ENCODE measurements around the gene MOB3A. TPM values are rescaled to one million over a fixed set of nuclear protein-coding genes. Genes with fewer than 3 reads are reported as not detected.

Gene MOB3A
- total and polyA plus RNA-seq, 2 of the 13 experiments (the other 11 are each of a cell fraction or from before 2014, with no cell fraction given): 3.5 to 17.8 TPM

DNA sequence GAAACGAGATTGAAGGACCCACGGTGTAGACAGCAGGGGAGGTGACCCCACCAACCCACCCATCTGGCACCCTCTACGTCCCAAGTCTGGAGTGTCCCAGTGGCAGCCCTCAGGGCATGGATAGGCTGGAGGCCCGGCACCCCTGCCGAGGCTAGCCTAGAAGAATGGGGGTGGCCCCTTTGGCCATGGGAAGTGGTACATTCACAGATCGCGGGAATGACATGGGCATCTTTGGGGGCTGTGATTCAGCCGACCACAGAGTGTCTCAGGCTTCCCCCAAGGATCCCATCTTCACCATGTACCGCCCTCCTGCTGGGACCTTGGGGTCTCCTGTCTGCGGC lies 33.8 kb downstream of the MOB3A start (continued):
- TF ChIP-seq, protein P1, sequence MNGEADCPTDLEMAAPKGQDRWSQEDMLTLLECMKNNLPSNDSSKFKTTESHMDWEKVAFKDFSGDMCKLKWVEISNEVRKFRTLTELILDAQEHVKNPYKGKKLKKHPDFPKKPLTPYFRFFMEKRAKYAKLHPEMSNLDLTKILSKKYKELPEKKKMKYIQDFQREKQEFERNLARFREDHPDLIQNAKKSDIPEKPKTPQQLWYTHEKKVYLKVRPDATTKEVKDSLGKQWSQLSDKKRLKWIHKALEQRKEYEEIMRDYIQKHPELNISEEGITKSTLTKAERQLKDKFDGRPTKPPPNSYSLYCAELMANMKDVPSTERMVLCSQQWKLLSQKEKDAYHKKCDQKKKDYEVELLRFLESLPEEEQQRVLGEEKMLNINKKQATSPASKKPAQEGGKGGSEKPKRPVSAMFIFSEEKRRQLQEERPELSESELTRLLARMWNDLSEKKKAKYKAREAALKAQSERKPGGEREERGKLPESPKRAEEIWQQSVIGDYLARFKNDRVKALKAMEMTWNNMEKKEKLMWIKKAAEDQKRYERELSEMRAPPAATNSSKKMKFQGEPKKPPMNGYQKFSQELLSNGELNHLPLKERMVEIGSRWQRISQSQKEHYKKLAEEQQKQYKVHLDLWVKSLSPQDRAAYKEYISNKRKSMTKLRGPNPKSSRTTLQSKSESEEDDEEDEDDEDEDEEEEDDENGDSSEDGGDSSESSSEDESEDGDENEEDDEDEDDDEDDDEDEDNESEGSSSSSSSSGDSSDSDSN (CRISPR knock-in tag; IDR thresholded peaks at IDR 0.05): peak; percentile 6; the same call in 1 of the 2 replicates
- TF ChIP-seq MAFK (conservative IDR thresholded peaks at IDR 0.05 in 1 of 2, IDR thresholded peaks at IDR 0.05 in 1 of 2; ENCODE audit: low read length in 2 of 2): no peak
- TF ChIP-seq ZNF598 (CRISPR knock-in tag; IDR thresholded peaks at IDR 0.05; ENCODE audit: borderline replicate concordance): no peak
- TF ChIP-seq, protein P2, sequence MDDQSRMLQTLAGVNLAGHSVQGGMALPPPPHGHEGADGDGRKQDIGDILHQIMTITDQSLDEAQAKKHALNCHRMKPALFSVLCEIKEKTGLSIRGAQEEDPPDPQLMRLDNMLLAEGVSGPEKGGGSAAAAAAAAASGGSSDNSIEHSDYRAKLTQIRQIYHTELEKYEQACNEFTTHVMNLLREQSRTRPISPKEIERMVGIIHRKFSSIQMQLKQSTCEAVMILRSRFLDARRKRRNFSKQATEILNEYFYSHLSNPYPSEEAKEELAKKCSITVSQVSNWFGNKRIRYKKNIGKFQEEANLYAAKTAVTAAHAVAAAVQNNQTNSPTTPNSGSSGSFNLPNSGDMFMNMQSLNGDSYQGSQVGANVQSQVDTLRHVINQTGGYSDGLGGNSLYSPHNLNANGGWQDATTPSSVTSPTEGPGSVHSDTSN (CRISPR knock-in tag; IDR thresholded peaks at IDR 0.05; ENCODE audit: borderline replicate concordance): no peak
- 0 out of 4 replicates have a peak, but pooled peaks of 1 of the 2 experiments have one; percentile 32 for TF ChIP-seq POLR2A (IDR thresholded peaks at IDR 0.05; ENCODE audit: insufficient read depth in 1 of 2, low read depth in 2 of 2, low read length in 2 of 2)
- no peak for TF ChIP-seq ZNF484 (CRISPR knock-in tag; IDR thresholded peaks at IDR 0.05; ENCODE audit: borderline replicate concordance, low read depth)

DNA sequence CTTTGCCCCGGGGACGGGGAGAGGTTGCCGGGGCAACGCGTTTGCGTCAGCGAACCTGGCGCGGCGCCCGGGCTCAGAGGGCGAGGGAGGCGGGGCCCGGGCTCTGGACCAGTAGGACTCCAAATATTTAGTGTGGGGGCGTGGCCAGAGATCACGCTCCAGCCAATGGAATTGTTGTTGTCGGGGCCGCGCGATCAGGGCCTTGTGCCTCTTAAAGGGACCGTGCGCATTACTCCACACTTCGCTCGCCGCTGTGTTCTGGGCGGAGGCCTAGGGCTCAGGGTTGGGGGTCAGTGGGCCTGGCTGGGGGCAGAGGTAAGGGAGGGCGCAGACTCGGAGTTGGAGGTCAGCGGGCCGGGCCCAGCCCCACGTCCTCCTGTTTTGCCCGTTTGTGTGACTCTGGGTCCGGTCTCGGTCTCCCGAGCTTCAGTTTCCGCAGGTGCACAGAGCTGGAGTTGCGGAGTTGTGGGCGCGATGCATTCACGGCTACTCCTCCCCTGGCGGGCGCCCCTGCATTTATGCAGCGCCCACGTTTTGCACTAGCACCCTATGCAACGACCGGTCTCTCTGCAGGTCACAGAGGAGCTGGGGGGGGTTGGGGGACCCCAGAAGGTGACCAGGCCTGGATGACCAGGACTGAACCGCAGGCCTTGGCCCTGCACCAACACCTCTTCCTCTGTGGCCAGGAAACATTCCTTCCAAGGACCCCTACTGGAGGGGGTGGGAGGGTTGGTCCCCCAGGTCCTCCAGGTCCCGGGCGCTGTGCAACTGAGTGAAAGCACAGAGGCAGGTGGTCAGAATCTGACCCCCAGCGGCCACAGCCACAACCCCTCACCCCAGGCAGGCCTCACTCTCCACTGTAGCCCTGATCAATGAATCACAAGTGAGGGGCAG lies 34.4 kb downstream of the MOB3A start:
- in situ Hi-C loops (cut with HindIII; ENCODE audit: extremely low pct_ligation_motif_present, low pct_unique_long_range_greater_than_20kb) (loop anchor here (5.0 to 10.0 kb wide), 2 partner anchors 39 to 127 kb away; no protein-coding TSS in a partner anchor), intact Hi-C loops (cut with micrococcal nuclease; ENCODE audit: unreplicated experiment) (no loop called here)
- ChIA-PET POLR2A (interaction anchor here (1.0 to 3.2 kb wide), 5 partner anchors 10 to 46 kb away, joined by 5 to 40 read pairs (median 9); partner anchors contain the start of genes BTBD2 and MKNK2), CTCF (ENCODE audit: low intra/inter-chr PET ratio, low total read pairs) (no interaction called here)
- Histone ChIP-seq H3K4me2 (ENCODE audit: low read depth, low read length) (peak overlapping the region; percentile 91), H3K27ac (ENCODE audit: extremely low read length, insufficient read depth, low read length) (peak overlapping the region; percentile 100), H2AFZ (ENCODE audit: low read length) (no peak overlapping the region), H3K9me3 (ENCODE audit: low read length) (no peaks in the 10 kb centered on the region), H3K4me3 (replicated peaks in 1 of 3; ENCODE audit: insufficient read depth in 1 of 3, low read depth in 2 of 3, low read length in 3 of 3) (peak overlapping the region; percentile 58 to 86 (median 76)), H3K4me1 (ENCODE audit: insufficient read depth, low read length) (peaks cover 80% of the 10 kb centered on the region), H3K79me2 (ENCODE audit: insufficient read depth, low read length) (no peaks in the 10 kb centered on the region), H4K20me1 (ENCODE audit: insufficient read depth, low read length) (no peaks in the 10 kb centered on the region), H3K9ac (ENCODE audit: insufficient read depth, low read depth, low read length) (peak overlapping the region; percentile 97), H3K27me3 (ENCODE audit: control insufficient read depth in 1 of 2, insufficient read depth in 2 of 2, low read length in 2 of 2) (no peaks in the 10 kb centered on the region; a peak in 1 of 5 replicates), H3K36me3 (replicated peaks in 1 of 2; ENCODE audit: control insufficient read depth in 1 of 2, insufficient read depth in 2 of 2, low read length in 2 of 2) (no peaks in the 10 kb centered on the region)
- FAIRE-seq (peak; percentile 89), DNase-seq (ENCODE audit: low spot score) (peak; percentile 97), ATAC-seq (peak; percentile 65)
- BruUV-seq (replicated peaks): TSS peak; percentile 94
- 2% methylated on average over 7 of the region's 50 CpGs for WGBS (ENCODE audit: low lambda C conversion rate)
- TF ChIP-seq CHCHD3 (CRISPR knock-in tag; IDR thresholded peaks at IDR 0.05) (no peak), ZNF121 (CRISPR knock-in tag; IDR thresholded peaks at IDR 0.05) (no peak), PCBP2 (optimal IDR thresholded peaks at IDR 0.05; ENCODE audit: low read depth, low read length, poor library complexity, severe bottlenecking) (no peak), CC2D1A (CRISPR knock-in tag; IDR thresholded peaks at IDR 0.05) (no peak), SRSF1 (optimal IDR thresholded peaks at IDR 0.05; ENCODE audit: low read depth, low read length) (peak; percentile 47), NFYC (CRISPR knock-in tag; IDR thresholded peaks at IDR 0.05) (peak; percentile 86), MED1 (CRISPR knock-in tag; IDR thresholded peaks at IDR 0.05) (no peak; the same call in none of the 2 replicates), ZC3H13 (CRISPR knock-in tag; IDR thresholded peaks at IDR 0.05) (0 out of 2 replicates have a peak, but pooled peaks have one; percentile 72), SP4 (CRISPR knock-in tag; IDR thresholded peaks at IDR 0.05) (peak; percentile 85), RFXANK (CRISPR knock-in tag; IDR thresholded peaks at IDR 0.05) (peak; percentile 86; the same call in 1 of the 2 replicates), ZNF619 (CRISPR knock-in tag; IDR thresholded peaks at IDR 0.05) (peak; percentile 60; the same call in 1 of the 2 replicates), JUN (CRISPR knock-in tag; IDR thresholded peaks at IDR 0.05) (0 out of 2 replicates have a peak, but pooled peaks have one; percentile 34), ZNF234 (CRISPR knock-in tag; conservative IDR thresholded peaks at IDR 0.05) (no peak)

All from HepG2 (cell line).